Peyer's patch (tissue), 4 donors: ENCODE data around the gene OR9Q1. TPM values are rescaled to one million over a fixed set of nuclear protein-coding genes. Genes with fewer than 3 reads are reported as not detected.

ENCODE experiments used
- DNase-seq, 3 donors: peaks; one replicate each; pipeline ENCODE4 v3.0.0-alpha.2; 2017 to 2019
- H3K27ac ChIP-seq, 4 donors: fragments of 200-600 bp; sonication (generic); one replicate each; pipeline ENCODE4 v1.5.1; 2016 to 2019
- H3K27me3 ChIP-seq, 2 donors: fragments of 200-600 bp; sonication (generic); one replicate each; pipeline ENCODE4 v1.5.1; 2019
- H3K36me3 ChIP-seq, 3 donors: fragments of 200-600 bp; sonication (generic); one replicate each; pipeline ENCODE4 v1.5.1; 2016 to 2019
- H3K4me1 ChIP-seq, 4 donors: fragments of 200-600 bp; sonication (generic); one replicate each; pipeline ENCODE4 v1.5.1; 2016 to 2019
- H3K4me3 ChIP-seq, 4 donors: fragments of 200-600 bp; sonication (generic); 1 replicate in 3 of 4; 2 replicates in 1 of 4; pipeline ENCODE4 v1.5.1; 2016 to 2019; ENCODE audit warnings: mild to moderate bottlenecking in 1 of 4
- H3K9me3 ChIP-seq, 4 donors: fragments of 200-600 bp; sonication (generic); one replicate each; pipeline ENCODE4 v1.5.1; 2016 to 2019; ENCODE audit warnings: mild to moderate bottlenecking in 1 of 4
- POLR2A ChIP-seq, 2 donors: fragments of 450-650 bp; IDR thresholded peaks; one replicate each; pipeline ENCODE4 v1.5.1; 2017; ENCODE audit warnings: antibody characterized with exemption in 2 of 2, mild to moderate bottlenecking in 2 of 2, moderate library complexity in 2 of 2
- total RNA-seq, 4 donors: library from RNA; depleted of rRNA; stranded (reverse); fragments of >200 nt; gene quantifications; one replicate each; pipeline ENCODE4 v1.1.0, GENCODE V29; 2016
- TF ChIP-seq, protein P1 (sequence below), 6 experiments: fragments of 450-650 bp in 4 of 6; fragments of 200-600 bp in 2 of 6; sonication (generic) in 1 of 6; IDR thresholded peaks; one replicate each; pipeline ENCODE4 v1.5.1; 2017 to 2019; ENCODE audit warnings: antibody characterized with exemption in 6 of 6, mild to moderate bottlenecking in 3 of 6, moderate library complexity in 1 of 6

OR9Q1 gene
- total RNA-seq, 4 donors from 2014 or later: not detected

- TF ChIP-seq, protein P1, sequence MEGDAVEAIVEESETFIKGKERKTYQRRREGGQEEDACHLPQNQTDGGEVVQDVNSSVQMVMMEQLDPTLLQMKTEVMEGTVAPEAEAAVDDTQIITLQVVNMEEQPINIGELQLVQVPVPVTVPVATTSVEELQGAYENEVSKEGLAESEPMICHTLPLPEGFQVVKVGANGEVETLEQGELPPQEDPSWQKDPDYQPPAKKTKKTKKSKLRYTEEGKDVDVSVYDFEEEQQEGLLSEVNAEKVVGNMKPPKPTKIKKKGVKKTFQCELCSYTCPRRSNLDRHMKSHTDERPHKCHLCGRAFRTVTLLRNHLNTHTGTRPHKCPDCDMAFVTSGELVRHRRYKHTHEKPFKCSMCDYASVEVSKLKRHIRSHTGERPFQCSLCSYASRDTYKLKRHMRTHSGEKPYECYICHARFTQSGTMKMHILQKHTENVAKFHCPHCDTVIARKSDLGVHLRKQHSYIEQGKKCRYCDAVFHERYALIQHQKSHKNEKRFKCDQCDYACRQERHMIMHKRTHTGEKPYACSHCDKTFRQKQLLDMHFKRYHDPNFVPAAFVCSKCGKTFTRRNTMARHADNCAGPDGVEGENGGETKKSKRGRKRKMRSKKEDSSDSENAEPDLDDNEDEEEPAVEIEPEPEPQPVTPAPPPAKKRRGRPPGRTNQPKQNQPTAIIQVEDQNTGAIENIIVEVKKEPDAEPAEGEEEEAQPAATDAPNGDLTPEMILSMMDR (IDR thresholded peaks at IDR 0.05): no peak
- no peak for TF ChIP-seq POLR2A (IDR thresholded peaks at IDR 0.05)
- H3K9me3 ChIP-seq: no peaks in the 10 kb centered on the region
- H3K4me1 ChIP-seq: no peaks in the 10 kb centered on the region
- no peaks in the 10 kb centered on the region for H3K27me3 ChIP-seq
- H3K36me3 ChIP-seq: no peaks in the 10 kb centered on the region
- DNase-seq: no peak
- no peak overlapping the region for H3K27ac ChIP-seq
- no peak overlapping the region for H3K4me3 ChIP-seq
Measured at GRCh38 chr11:58034471-58034870, 10.8 kb downstream of the OR9Q1 start.

- DNase-seq: no peak
- no peaks in the 10 kb centered on the region for H3K36me3 ChIP-seq
- no peaks in the 10 kb centered on the region for H3K27me3 ChIP-seq
- no peak overlapping the region for H3K27ac ChIP-seq
- TF ChIP-seq POLR2A (IDR thresholded peaks at IDR 0.05): no peak
- TF ChIP-seq, protein P1 (IDR thresholded peaks at IDR 0.05): no peak
- H3K4me3 ChIP-seq: no peak overlapping the region
- no peaks in the 10 kb centered on the region for H3K4me1 ChIP-seq
- no peaks in the 10 kb centered on the region for H3K9me3 ChIP-seq
Measured at GRCh38 chr11:58039589-58039988, 15.9 kb downstream of the OR9Q1 start.

GRCh38 chr11:58043379-58043778 lies 19.7 kb downstream of the OR9Q1 start:
- H3K27ac ChIP-seq: no peak overlapping the region
- DNase-seq: no peak
- no peaks in the 10 kb centered on the region for H3K4me1 ChIP-seq
- no peaks in the 10 kb centered on the region for H3K9me3 ChIP-seq
- no peaks in the 10 kb centered on the region for H3K27me3 ChIP-seq
- H3K36me3 ChIP-seq: no peaks in the 10 kb centered on the region
- no peak overlapping the region for H3K4me3 ChIP-seq
- no peak for TF ChIP-seq POLR2A (IDR thresholded peaks at IDR 0.05)
- TF ChIP-seq, protein P1 (IDR thresholded peaks at IDR 0.05): no peak

- no peak overlapping the region for H3K4me3 ChIP-seq
- H3K27me3 ChIP-seq: no peaks in the 10 kb centered on the region
- no peak for DNase-seq
- no peaks in the 10 kb centered on the region for H3K36me3 ChIP-seq
- no peaks in the 10 kb centered on the region for H3K4me1 ChIP-seq
- TF ChIP-seq, protein P1 (IDR thresholded peaks at IDR 0.05): no peak
- no peak for TF ChIP-seq POLR2A (IDR thresholded peaks at IDR 0.05)
- H3K9me3 ChIP-seq: no peaks in the 10 kb centered on the region
- H3K27ac ChIP-seq: no peak overlapping the region
Measured at GRCh38 chr11:58046231-58046630, 22.6 kb downstream of the OR9Q1 start.

DNA sequence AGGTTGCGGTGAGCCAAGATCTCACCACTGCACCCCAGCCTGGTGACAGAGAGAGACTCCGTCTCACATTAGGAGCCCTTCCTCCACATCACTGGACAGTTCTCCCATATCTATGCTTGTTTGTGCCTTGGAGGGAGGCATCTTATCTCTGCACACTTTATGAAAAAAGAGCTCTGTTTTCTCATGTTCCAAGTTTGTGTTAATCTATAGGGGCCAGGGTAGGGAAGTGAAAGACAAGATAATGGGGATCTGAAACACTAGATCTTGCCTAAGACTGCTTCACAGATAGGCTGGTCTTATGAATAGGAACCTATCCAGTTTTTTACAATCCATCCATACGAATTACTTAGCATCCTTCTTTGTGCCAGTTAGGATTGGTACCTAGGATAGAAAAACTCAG lies 24.1 kb downstream of the OR9Q1 start:
- Histone ChIP-seq H3K27me3 (no peaks in the 10 kb centered on the region), H3K4me1 (no peaks in the 10 kb centered on the region), H3K9me3 (no peaks in the 10 kb centered on the region), H3K4me3 (no peak overlapping the region), H3K27ac (no peak overlapping the region), H3K36me3 (no peaks in the 10 kb centered on the region)
- no peak for DNase-seq
- no peak for TF ChIP-seq POLR2A (IDR thresholded peaks at IDR 0.05)
- TF ChIP-seq, protein P1 (IDR thresholded peaks at IDR 0.05): no peak

DNA sequence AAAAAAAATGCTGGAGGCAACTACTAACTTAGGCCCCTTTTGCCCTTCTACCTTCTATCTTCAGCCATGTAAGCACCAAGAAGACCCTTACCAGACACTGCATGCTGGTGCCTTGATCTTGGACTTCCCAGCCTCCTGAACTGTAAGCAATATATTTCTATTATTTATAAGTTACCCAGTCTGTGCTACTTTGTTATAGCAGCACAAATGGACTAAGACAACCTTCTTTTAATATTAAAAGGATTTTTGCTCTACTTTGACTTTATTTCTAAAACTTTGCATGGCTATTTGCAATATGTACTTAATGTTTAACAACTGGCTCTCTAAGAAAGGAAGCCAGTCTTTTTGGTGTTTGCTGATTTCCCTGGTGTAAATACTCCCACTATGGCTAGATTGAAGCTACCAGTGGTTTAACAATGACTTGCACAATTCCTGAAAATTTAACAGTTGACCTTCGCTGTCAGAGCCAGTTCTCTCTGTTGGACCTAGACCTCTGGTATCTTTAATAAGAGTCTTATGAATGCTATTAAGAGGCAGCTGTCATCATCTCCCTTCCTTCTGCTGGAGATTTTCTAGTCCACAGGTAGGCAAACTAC lies 32.2 kb downstream of the OR9Q1 start:
- TF ChIP-seq POLR2A (IDR thresholded peaks at IDR 0.05): no peak
- TF ChIP-seq, protein P1 (IDR thresholded peaks at IDR 0.05): no peak
- no peak for DNase-seq
- no peak overlapping the region for H3K27ac ChIP-seq
- no peaks in the 10 kb centered on the region for H3K9me3 ChIP-seq
- peaks cover 0 to 11% (median 0%) of the 10 kb centered on the region in 4 donors for H3K4me1 ChIP-seq
- no peaks in the 10 kb centered on the region for H3K27me3 ChIP-seq
- no peaks in the 10 kb centered on the region for H3K36me3 ChIP-seq
- no peak overlapping the region for H3K4me3 ChIP-seq
